Measurements from ENCODE around the gene SMARCA1. TPM values are rescaled to one million over a fixed set of nuclear protein-coding genes. Genes with fewer than 3 reads are reported as not detected.

Gene SMARCA1
- total RNA-seq, 1 experiment from 2014 or later = 38.8 TPM

DNA sequence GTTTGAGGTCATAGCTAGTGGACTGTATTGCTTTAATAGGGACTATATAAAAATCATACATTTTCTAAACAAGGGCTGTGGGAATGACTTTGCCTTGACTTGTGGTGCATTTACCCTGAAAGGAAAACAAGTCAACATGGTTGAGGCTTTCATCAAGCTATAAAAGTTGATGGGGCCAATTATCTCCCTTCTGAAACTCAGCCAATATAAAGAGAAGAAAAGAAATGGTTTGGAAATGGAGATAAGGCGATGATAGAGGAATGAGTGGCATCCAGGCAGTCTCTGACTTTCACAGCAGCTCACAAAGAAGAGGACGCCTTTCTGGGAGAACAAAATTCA, 118.7 kb downstream of the SMARCA1 start:
- Histone ChIP-seq H3K9me2 (ENCODE audit: insufficient read depth) (no peaks in the 10 kb centered on the region), H2AFZ (ENCODE audit: low read depth, low read length, poor library complexity, severe bottlenecking) (no peak overlapping the region), H3K9ac (ENCODE audit: low read length) (no peak overlapping the region), H3K4me2 (ENCODE audit: low read length) (no peak overlapping the region), H3K27ac (ENCODE audit: low read depth, low read length) (no peak overlapping the region), H3K9me3 (ENCODE audit: control insufficient read depth in 1 of 2, insufficient read depth in 1 of 2, low read depth in 1 of 2, low read length in 2 of 2) (no peaks in the 10 kb centered on the region), H3K4me3 (replicated peaks in 1 of 2; ENCODE audit: low read depth in 1 of 2, low read length in 2 of 2) (no peak overlapping the region), H3K79me2 (ENCODE audit: insufficient read depth, low read length) (no peaks in the 10 kb centered on the region), H3K36me3 (ENCODE audit: control insufficient read depth in 1 of 2, insufficient read depth in 2 of 2, low read length in 2 of 2) (no peaks in the 10 kb centered on the region), H3K4me1 (ENCODE audit: control insufficient read depth in 1 of 2, insufficient read depth in 2 of 2, low read length in 2 of 2) (no peaks in the 10 kb centered on the region), H4K20me1 (ENCODE audit: insufficient read depth) (no peaks in the 10 kb centered on the region), H3K27me3 (ENCODE audit: insufficient read depth, low read length) (no peaks in the 10 kb centered on the region)
- TF ChIP-seq SRF (IDR thresholded peaks at IDR 0.05; ENCODE audit: low read depth) = no peak
- TF ChIP-seq EZH2phosphoT487 (IDR thresholded peaks at IDR 0.05; ENCODE audit: borderline replicate concordance) = no peak
- no peak for TF ChIP-seq JUND (IDR thresholded peaks at IDR 0.05)
- TF ChIP-seq RAD21 (IDR thresholded peaks at IDR 0.05; ENCODE audit: low read depth) = no peak
- TF ChIP-seq POLR2A (IDR thresholded peaks at IDR 0.05; ENCODE audit: borderline replicate concordance, extremely low read depth, insufficient read depth, insufficient read length) = no peak
- TF ChIP-seq, protein P1, sequence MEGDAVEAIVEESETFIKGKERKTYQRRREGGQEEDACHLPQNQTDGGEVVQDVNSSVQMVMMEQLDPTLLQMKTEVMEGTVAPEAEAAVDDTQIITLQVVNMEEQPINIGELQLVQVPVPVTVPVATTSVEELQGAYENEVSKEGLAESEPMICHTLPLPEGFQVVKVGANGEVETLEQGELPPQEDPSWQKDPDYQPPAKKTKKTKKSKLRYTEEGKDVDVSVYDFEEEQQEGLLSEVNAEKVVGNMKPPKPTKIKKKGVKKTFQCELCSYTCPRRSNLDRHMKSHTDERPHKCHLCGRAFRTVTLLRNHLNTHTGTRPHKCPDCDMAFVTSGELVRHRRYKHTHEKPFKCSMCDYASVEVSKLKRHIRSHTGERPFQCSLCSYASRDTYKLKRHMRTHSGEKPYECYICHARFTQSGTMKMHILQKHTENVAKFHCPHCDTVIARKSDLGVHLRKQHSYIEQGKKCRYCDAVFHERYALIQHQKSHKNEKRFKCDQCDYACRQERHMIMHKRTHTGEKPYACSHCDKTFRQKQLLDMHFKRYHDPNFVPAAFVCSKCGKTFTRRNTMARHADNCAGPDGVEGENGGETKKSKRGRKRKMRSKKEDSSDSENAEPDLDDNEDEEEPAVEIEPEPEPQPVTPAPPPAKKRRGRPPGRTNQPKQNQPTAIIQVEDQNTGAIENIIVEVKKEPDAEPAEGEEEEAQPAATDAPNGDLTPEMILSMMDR (IDR thresholded peaks at IDR 0.05 in 2 of 3, conservative IDR thresholded peaks at IDR 0.05 in 1 of 3; ENCODE audit: borderline replicate concordance in 1 of 3, insufficient read depth in 1 of 3, low read depth in 2 of 3, low read length in 2 of 3) = no peak
- TF ChIP-seq, protein P2, sequence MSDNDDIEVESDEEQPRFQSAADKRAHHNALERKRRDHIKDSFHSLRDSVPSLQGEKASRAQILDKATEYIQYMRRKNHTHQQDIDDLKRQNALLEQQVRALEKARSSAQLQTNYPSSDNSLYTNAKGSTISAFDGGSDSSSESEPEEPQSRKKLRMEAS (IDR thresholded peaks at IDR 0.05) = no peak
- TF ChIP-seq FOSL1 (IDR thresholded peaks at IDR 0.05; ENCODE audit: low read depth) = no peak
- TF ChIP-seq, protein P3, sequence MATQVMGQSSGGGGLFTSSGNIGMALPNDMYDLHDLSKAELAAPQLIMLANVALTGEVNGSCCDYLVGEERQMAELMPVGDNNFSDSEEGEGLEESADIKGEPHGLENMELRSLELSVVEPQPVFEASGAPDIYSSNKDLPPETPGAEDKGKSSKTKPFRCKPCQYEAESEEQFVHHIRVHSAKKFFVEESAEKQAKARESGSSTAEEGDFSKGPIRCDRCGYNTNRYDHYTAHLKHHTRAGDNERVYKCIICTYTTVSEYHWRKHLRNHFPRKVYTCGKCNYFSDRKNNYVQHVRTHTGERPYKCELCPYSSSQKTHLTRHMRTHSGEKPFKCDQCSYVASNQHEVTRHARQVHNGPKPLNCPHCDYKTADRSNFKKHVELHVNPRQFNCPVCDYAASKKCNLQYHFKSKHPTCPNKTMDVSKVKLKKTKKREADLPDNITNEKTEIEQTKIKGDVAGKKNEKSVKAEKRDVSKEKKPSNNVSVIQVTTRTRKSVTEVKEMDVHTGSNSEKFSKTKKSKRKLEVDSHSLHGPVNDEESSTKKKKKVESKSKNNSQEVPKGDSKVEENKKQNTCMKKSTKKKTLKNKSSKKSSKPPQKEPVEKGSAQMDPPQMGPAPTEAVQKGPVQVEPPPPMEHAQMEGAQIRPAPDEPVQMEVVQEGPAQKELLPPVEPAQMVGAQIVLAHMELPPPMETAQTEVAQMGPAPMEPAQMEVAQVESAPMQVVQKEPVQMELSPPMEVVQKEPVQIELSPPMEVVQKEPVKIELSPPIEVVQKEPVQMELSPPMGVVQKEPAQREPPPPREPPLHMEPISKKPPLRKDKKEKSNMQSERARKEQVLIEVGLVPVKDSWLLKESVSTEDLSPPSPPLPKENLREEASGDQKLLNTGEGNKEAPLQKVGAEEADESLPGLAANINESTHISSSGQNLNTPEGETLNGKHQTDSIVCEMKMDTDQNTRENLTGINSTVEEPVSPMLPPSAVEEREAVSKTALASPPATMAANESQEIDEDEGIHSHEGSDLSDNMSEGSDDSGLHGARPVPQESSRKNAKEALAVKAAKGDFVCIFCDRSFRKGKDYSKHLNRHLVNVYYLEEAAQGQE (IDR thresholded peaks at IDR 0.05; ENCODE audit: low read depth) = no peak
- RAD21 ChIA-PET (ENCODE audit: low non-redundant PET in 1 of 2, low total read pairs in 2 of 2, uncharacterized antibody in 2 of 2, unreplicated experiment in 2 of 2) = no interaction called here
- intact Hi-C loops (cut with micrococcal nuclease) = no loop called here
- DNase-seq (ENCODE audit: low read depth, low spot score) = no peak
- CTCF ChIA-PET = no interaction called here
- ATAC-seq = no peak
- BruUV-seq (replicated peaks) = no TSS peak
- POLR2A ChIA-PET = no interaction called here

All from HCT116 (cell line).